Measurements from ENCODE around the gene CLRN2.

The CLRN2 gene, protein sequence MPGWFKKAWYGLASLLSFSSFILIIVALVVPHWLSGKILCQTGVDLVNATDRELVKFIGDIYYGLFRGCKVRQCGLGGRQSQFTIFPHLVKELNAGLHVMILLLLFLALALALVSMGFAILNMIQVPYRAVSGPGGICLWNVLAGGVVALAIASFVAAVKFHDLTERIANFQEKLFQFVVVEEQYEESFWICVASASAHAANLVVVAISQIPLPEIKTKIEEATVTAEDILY

DNA sequence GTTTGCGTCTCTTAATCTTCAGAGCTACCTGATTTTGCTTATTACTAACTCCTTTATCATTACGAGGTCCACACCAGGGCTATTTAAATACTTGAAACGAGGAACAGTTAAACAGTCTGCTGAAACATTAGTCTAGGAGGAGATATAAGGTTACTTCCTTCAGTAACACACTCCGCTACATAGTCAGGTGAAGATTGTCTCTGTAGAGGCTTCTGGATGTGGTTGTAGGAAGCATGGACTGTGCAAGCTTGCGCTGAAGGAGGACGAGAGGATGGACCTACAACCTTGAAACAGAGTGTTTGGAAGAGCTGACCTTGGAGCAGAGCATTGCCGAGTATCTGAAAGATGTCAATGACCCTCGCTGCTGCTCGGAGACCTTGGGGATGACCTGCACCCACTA is at the start of gene CLRN2:
Gene CLRN2, plus strand, starts transcription at position 301 of the 400 bp plus-strand sequence. CDS start 102 bp downstream, outside the sequence.
- DNase-seq: no peak

DNA sequence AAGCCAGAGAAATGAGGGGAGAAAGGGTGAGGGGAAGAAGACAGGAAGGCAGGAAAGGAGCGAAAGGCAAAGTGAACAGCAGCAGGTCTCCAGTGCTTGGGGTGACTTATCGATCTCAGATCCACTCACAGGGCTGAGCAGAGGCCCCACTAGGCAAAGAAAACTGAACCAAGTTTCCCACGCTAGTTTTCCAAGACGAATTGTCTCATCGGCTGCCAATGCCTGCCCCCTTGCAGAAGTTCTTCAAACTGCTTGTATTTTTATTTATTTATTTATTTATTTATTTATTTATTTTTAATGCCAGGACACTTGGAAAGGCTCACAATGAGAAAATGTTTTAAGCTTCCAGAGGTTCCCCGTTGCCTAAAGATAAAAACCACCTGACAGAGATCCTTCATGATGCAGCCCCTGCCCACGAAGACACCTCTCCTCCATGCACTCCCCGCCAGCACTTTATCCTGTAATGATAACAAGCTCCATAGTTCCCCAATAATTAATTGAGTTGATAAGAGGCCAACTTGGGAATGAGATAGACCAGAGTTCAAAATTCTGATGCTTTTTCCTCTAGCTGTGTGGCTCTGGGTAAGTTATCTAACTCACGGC is 46.2 kb upstream of the CLRN2 start:
- no peak for DNase-seq

GRCh38 chr4:17469931-17470674 is 44.9 kb upstream of the CLRN2 start:
- no peak for DNase-seq

- no peak for DNase-seq
Measured at GRCh38 chr4:17475481-17475880, 39.5 kb upstream of the CLRN2 start.

GRCh38 chr4:17476853-17477252 is 38.1 kb upstream of the CLRN2 start:
- DNase-seq: no peak

DNA sequence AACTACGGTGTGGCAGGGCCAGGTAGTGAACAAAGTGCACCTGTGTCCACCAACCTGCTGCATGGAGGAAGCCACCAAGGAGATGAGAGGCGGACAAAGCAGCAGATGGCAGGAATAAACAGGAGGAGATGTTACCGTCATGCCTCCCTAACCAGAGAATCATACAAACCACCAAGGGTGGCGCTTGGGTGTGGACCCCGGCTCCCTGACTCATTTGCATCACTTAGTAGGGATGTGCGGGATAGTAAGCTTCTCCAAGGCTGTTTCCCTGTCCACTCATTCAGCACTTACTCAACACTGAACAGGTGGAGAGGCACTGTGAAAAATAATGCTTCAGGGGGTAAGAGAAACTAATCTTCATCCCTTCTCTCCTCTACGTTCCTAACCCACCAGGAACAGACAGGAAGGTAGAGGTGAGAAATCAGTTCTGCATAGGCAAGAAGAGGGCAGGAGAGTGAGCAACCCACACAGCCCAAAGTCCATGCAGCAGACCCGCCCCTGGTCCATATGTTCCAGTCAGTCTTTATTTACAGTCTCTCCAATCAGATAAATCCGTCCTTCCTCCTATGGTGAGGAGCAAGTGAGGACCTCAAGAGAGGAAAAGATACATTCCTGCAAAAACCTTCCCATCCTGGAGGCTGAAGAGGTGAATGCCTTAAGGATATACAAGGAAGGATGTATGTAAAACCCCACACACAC is 37.0 kb upstream of the CLRN2 start:
- DNase-seq: no peak

GRCh38 chr4:17480210-17480927 is 34.6 kb upstream of the CLRN2 start:
- no peak for DNase-seq

DNA sequence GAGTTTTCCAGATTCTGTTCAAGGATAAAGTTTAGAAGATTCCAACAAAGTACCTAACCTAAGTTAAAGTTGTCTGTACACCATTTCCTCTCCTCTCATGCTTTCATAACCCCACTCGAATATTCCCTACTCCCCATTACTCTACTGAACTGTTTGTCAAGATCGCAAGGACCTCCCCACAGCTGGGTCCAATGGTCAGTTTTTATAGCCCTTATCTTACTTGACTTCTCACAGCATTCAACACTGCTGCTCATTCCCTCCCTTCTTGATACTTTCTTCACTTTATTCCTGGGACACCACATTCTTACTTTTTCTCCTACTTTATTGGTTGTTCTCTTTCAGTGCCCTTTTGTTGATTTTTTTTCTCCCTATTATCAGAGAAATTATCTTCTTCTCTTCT is 34.0 kb upstream of the CLRN2 start:
- no peak for DNase-seq

DNA sequence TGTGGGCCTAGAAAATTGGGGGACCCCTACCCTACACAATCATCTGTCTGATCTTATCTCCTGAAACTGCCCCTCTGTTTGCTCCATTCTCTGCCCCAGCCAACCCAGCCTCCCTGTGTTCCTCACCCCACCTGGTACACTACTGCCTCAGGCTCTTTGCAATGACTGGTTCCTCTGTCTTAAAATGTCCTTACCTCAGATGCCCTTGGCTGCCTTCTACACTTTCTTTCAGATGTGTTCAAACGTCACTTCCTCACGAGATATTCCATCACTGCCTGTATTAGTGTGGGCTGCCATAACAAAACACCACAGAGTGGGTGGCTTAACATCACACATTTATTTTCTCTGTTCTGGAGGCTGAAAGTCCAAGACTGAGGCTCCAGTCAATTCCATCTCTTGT is 32.2 kb upstream of the CLRN2 start:
- no peak for DNase-seq

DNA sequence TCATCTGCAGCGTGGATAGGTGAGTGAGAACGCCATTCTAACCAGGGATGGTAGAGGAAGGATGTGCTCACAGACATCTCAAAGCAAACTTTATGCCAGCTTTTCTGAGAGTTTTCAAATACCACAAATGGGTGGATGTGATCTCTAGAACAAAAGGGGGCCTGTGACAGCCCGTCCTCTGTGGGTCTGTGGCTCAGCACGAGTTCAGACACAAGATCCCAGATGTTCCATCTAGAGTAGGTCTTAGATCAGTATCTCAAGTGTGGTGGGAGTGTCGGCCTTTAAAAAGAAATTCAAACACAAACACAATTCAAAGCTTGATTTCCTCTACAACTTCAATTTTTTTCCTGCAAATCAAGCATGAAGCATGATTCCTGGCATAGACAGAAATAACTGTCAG is 25.8 kb upstream of the CLRN2 start:
- no peak for DNase-seq

DNA sequence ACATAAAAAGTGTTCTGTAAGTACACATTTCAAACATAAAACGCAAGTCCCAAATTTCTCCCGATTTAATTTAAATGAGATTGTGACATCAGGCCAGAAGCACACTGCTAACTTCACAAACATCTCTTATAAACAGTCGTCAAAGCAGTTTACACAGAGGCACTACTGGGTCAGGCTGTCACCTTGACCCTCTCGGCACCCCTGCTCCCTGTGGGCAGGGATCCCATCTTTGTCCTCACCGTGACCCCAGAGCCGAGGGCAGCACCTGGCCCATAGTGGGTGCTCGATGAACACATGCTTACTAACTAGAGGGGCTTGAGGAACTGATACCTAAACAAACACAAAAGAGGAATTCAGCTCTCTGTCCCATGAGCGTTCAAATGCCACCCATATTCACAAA is 25.2 kb upstream of the CLRN2 start:
- no peak for DNase-seq

GRCh38 chr4:17490575-17491059 is 24.3 kb upstream of the CLRN2 start:
- DNase-seq: no peak

DNA sequence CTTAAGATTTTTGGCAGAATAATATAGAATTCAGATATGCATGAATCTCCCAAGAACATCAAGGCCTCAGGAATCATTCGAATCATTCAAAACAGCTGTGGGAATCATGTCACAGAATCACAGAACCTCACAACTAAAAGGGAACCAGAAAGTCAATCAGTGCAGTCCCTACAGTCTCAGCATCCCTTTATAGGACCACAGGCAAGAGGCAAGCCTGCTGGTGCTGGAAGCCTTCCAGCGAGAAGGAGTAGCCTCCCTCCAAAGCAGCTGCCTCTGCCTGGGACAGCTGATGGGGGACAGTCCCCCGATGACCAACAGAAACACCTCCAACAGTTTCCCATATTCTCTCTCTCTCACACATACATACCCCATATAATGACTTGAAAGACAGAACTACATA is 23.8 kb upstream of the CLRN2 start:
- DNase-seq: no peak

DNA sequence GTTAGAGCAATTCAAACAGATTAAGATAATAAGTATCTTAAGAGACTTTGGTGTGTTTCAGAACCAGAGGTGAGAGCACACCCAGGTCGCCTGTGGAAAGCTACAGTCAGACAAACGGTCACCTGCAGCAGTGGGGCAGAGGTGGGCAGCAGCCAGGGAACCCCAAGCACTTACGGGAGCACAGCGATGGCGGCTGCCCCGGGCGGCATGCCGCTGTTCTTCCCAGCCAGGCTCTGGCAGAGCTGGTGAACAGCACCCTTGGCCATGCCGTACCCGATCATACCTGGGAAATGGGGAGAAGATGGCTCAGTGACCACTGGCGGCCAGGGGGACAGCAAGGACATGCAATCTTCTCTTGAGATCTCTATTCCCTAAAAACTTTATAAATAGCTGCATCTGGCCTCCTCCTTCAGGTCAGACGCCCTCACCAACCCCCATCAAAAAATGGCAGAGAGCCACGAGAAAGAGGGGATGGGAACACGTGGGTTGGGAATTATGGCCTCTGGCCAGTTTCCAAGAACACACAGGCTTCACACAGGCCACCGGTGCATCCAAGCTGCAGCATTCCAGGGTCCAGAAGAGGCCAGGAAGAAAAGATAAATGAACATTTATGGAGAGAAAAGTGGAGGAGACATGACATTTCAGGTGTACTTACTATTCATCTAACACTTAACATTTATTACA is 22.8 kb upstream of the CLRN2 start:
- DNase-seq: no peak

DNA sequence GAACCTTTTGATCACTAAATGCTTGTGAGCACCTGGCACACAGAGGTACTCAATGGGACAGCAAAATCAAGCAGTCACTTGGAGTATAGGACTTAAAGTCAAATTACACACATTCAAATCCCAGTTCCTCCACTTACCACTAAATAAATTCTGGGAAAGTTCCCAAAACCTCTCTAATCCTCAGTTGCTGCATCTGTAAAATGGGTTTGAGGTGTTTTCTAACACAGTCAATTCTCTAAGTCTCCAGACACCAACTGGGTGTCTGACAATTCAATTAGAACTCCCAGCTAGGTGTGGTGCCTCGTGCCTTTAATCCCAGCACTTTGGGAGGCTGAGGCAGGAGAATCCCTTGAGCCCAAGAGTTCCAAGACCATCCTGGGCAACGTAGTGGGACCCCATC is 22.1 kb upstream of the CLRN2 start:
- DNase-seq: no peak

DNA sequence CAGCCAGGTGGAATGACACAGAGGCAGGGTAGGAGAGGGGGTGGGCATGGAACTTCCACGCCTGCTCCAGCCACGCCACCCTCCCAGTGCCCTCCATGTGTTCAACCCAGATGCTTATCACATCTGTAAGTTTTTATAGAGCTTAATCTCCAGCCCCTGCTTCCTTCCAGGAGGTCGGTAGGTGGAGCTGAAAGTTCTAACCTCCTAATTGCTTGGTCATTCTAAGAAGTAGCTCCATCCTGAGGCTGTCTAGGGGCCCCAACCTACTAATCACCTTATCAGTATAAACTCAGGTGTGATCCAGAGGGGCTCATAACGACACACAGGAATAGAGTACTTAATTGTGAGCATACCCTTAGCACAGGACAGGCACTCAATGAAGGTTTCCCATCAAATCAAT is 21.3 kb upstream of the CLRN2 start:
- DNase-seq: no peak

DNA sequence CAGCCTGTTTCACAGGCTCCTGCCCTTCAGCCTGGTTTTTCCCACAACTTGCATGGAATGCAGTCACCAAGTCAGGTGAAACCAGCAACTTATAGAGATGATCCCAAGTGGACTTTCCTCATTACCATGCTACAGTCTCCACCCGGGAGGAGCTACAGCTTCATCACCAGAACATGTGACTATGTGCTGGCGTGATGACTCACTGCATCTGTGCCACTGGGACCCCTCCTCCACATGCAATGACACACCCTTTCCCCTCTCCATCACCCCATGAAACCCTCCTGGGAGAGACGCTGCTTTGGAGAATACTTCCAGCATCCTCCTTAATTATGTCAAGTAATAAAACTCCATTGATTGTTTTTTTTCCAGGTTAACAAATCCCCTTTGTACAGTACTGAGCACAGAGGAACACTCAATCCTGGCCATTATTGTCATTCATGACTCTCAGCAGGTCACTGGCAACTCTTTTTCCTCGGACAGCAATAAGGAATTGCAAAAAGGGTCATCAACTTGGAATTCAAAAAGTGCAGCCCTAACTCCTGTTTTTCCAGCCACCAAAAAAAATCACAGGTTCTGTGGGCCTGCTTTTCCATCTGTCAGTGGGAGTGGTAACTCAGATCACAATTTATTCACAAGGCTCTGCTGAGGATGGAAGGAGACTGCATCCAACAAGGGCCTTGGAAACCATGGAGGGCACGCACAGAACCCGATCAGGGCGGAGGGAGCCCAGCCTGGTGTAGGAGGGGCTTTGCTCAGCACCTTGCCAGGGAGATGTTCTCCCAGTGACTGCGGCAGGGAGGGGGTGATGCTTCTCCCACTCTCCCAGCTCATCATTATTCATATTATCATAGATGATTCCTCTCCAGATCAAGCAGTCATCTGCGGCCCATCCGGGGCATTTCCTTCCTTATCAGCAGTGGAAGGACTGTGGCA is 20.4 kb upstream of the CLRN2 start:
- no peak for DNase-seq

GRCh38 chr4:17497890-17498523 is 17.0 kb upstream of the CLRN2 start:
- DNase-seq: no peak

DNA sequence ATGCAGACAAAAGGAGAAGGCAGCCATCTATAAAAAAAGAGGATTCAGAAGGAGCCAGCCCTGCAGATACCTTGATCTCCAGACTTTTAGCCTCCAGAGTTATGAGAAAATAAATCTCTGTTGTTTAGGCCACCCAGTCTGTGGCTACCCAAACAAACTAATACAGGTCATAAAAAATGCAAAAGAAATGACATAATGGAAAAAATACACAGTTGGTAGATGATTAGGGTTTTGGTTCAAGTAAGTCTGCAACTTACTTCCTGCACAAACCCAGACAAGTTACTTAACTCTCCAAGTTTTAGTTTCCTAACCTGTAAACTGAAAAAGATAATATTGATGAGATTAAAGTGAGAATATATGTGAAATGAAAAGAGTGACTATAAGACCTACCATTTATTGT is 14.4 kb upstream of the CLRN2 start:
- no peak for DNase-seq

- DNase-seq: no peak
Measured at GRCh38 chr4:17502756-17503155, 12.2 kb upstream of the CLRN2 start.

GRCh38 chr4:17504081-17504480 is 10.9 kb upstream of the CLRN2 start:
- no peak for DNase-seq

Measured in cerebellar nuclear complex (tissue), 1 donor.